ENCODE data around the gene NOTCH1. TPM values are rescaled to one million over a fixed set of nuclear protein-coding genes. Genes with fewer than 3 reads are reported as not detected.

The NOTCH1 gene
- total RNA-seq, 1 donor from 2014 or later: 70.7 TPM

- DNase-seq (ENCODE audit: low read depth, low spot score): no peak
Measured at GRCh38 chr9:136466155-136466541, 79.7 kb downstream of the NOTCH1 start.

GRCh38 chr9:136465500-136466154 is 80.2 kb downstream of the NOTCH1 start:
- no peak for DNase-seq (ENCODE audit: low read depth, low spot score)

GRCh38 chr9:136464241-136464640 is 81.6 kb downstream of the NOTCH1 start:
- DNase-seq (ENCODE audit: low read depth, low spot score): no peak

- DNase-seq (ENCODE audit: low read depth, low spot score): no peak
Measured at GRCh38 chr9:136463578-136463977, 82.3 kb downstream of the NOTCH1 start.

GRCh38 chr9:136462664-136463063 is 83.2 kb downstream of the NOTCH1 start:
- DNase-seq (ENCODE audit: low read depth, low spot score): no peak

- no peak for DNase-seq (ENCODE audit: low read depth, low spot score)
Measured at GRCh38 chr9:136460772-136461325, 85.0 kb downstream of the NOTCH1 start.

- DNase-seq (ENCODE audit: low read depth, low spot score): no peak
Measured at GRCh38 chr9:136459425-136459824, 86.4 kb downstream of the NOTCH1 start.

GRCh38 chr9:136457326-136457725 is 88.5 kb downstream of the NOTCH1 start:
- no peak for DNase-seq (ENCODE audit: low read depth, low spot score)

GRCh38 chr9:136456258-136456657 is 89.6 kb downstream of the NOTCH1 start:
- no peak for DNase-seq (ENCODE audit: low read depth, low spot score)

- DNase-seq (ENCODE audit: low read depth, low spot score): no peak
Measured at GRCh38 chr9:136455043-136456002, 90.5 kb downstream of the NOTCH1 start.

- no peak for DNase-seq (ENCODE audit: low read depth, low spot score)
Measured at GRCh38 chr9:136454026-136454796, 91.6 kb downstream of the NOTCH1 start.

GRCh38 chr9:136453326-136453725 is 92.5 kb downstream of the NOTCH1 start:
- DNase-seq (ENCODE audit: low read depth, low spot score): no peak

- DNase-seq (ENCODE audit: low read depth, low spot score): no peak
Measured at GRCh38 chr9:136451221-136451877, 94.5 kb downstream of the NOTCH1 start.

GRCh38 chr9:136448655-136449054 is 97.2 kb downstream of the NOTCH1 start:
- DNase-seq (ENCODE audit: low read depth, low spot score): no peak

GRCh38 chr9:136447173-136447778 is 98.6 kb downstream of the NOTCH1 start:
- no peak for DNase-seq (ENCODE audit: low read depth, low spot score)

- no peak for DNase-seq (ENCODE audit: low read depth, low spot score)
Measured at GRCh38 chr9:136445799-136446198, 100.0 kb downstream of the NOTCH1 start.

Measured in pulmonary artery endothelial cell (primary cell).